ENCODE results near the gene SGIP1. TPM values are rescaled to one million over a fixed set of nuclear protein-coding genes. Genes with fewer than 3 reads are reported as not detected.
A peak's percentile ranks its signal among the peaks of the same experiment; 100 is the strongest.

The SGIP1 gene
- polyA plus RNA-seq, 1 of the 3 experiments (the other 2 are of a cell fraction), result 15.5 TPM

GRCh38 chr1:66527686-66528085, 6.3 kb upstream of the SGIP1 start:
- peak overlapping the region in 1 of 2 experiments; percentile 71; a peak in 2 of 4 replicates for H3K27ac ChIP-seq (ENCODE audit: low read depth in 2 of 2, low read length in 1 of 2)
- POLR2A ChIA-PET, result no interaction called here

GRCh38 chr1:66528580-66528979, 5.4 kb upstream of the SGIP1 start:
- Histone ChIP-seq H2AFZ (ENCODE audit: low read depth) (no peak overlapping the region), H3F3A (replicated peaks; ENCODE audit: insufficient read depth) (peaks cover 3% of the 10 kb centered on the region), H4K20me1 (ENCODE audit: insufficient read depth) (no peaks in the 10 kb centered on the region), H3K4me2 (no peak overlapping the region), H3K4me3 (ENCODE audit: low read depth in 2 of 2, low read length in 1 of 2) (no peak overlapping the region), H3K79me2 (ENCODE audit: insufficient read depth) (no peaks in the 10 kb centered on the region), H3K9me3 (no peaks in the 10 kb centered on the region), H3K27ac (ENCODE audit: low read depth in 2 of 2, low read length in 1 of 2) (peak overlapping the region in 1 of 2 experiments; percentile 71; a peak in 2 of 4 replicates), H3K4me1 (ENCODE audit: control insufficient read depth in 1 of 2, insufficient read depth in 2 of 2, low read depth in 1 of 2, low read length in 1 of 2) (peaks cover 3 to 17% of the 10 kb centered on the region in 2 experiments; a peak in 2 of 4 replicates), H3K9me2 (no peaks in the 10 kb centered on the region), H3K27me3 (ENCODE audit: insufficient read depth) (no peaks in the 10 kb centered on the region), H3K9ac (no peak overlapping the region), H3K36me3 (replicated peaks in 1 of 2; ENCODE audit: control insufficient read depth in 1 of 2, insufficient read depth in 2 of 2, low read length in 1 of 2) (no peaks in the 10 kb centered on the region)
- POLR2A ChIA-PET, result no interaction called here
- CTCF ChIA-PET, result interaction anchor here (0.6 to 1.6 kb wide), 4 partner anchors 15 to 197 kb away, joined by 3 to 13 read pairs (median 4); no protein-coding TSS in a partner anchor
- DNase-seq, result peak; percentile 17
- TF ChIP-seq RCOR1 (IDR thresholded peaks at IDR 0.05; ENCODE audit: low read length) (0 out of 2 replicates have a peak, but pooled peaks have one; percentile 49), EP300 (IDR thresholded peaks at IDR 0.05; ENCODE audit: borderline replicate concordance in 1 of 2, low read depth in 1 of 2, low read length in 1 of 2) (peak in 1 of 2 experiments; percentile 45; a peak in 1 of 4 replicates), MEF2A (IDR thresholded peaks at IDR 0.05; ENCODE audit: borderline replicate concordance, low read depth) (no peak), GATA2 (CRISPR knock-in tag; IDR thresholded peaks at IDR 0.05) (peak; percentile 72), MXI1 (IDR thresholded peaks at IDR 0.05; ENCODE audit: low read depth, low read length) (0 out of 2 replicates have a peak, but pooled peaks have one; percentile 3)
- 12% methylated on average over 1 of the region's 1 CpG for WGBS (ENCODE audit: low lambda C conversion rate)

More at GRCh38 chr1:66527686-66528085, 6.3 kb upstream of the SGIP1 start:
- CTCF ChIA-PET, result interaction anchor here (1.4 to 1.6 kb wide), 3 partner anchors 16 to 24 kb away, joined by 4 to 13 read pairs (median 4); no protein-coding TSS in a partner anchor
- DNase-seq, result no peak
- TF ChIP-seq TCF12 (IDR thresholded peaks at IDR 0.05) (peak; percentile 43; the same call in 1 of the 2 replicates), USF2 (IDR thresholded peaks at IDR 0.05; ENCODE audit: borderline replicate concordance, low read depth, low read length) (no peak), JUND (IDR thresholded peaks at IDR 0.05) (no peak)
- Histone ChIP-seq H2AFZ (ENCODE audit: low read depth) (no peak overlapping the region), H3K9me3 (no peaks in the 10 kb centered on the region), H3K4me1 (ENCODE audit: control insufficient read depth in 1 of 2, insufficient read depth in 2 of 2, low read depth in 1 of 2, low read length in 1 of 2) (peaks cover 0 to 9% of the 10 kb centered on the region in 2 experiments; a peak in 2 of 4 replicates), H4K20me1 (ENCODE audit: insufficient read depth) (no peaks in the 10 kb centered on the region), H3K4me3 (ENCODE audit: low read depth in 2 of 2, low read length in 1 of 2) (no peak overlapping the region), H3K36me3 (replicated peaks in 1 of 2; ENCODE audit: control insufficient read depth in 1 of 2, insufficient read depth in 2 of 2, low read length in 1 of 2) (no peaks in the 10 kb centered on the region), H3K27me3 (ENCODE audit: insufficient read depth) (no peaks in the 10 kb centered on the region), H3K4me2 (no peak overlapping the region), H3K79me2 (ENCODE audit: insufficient read depth) (no peaks in the 10 kb centered on the region), H3F3A (replicated peaks; ENCODE audit: insufficient read depth) (peaks cover 3% of the 10 kb centered on the region), H3K9ac (no peak overlapping the region), H3K9me2 (no peaks in the 10 kb centered on the region)
- 66% methylated on average over 2 of the region's 2 CpGs for WGBS (ENCODE audit: low lambda C conversion rate)

- H3K9ac ChIP-seq, result no peak overlapping the region
- peaks cover 31% of the 10 kb centered on the region for H3K79me2 ChIP-seq (ENCODE audit: insufficient read depth)
- no peak overlapping the region for H3K27ac ChIP-seq (ENCODE audit: low read depth in 2 of 2, low read length in 1 of 2)
- H2AFZ ChIP-seq (ENCODE audit: low read depth), result no peak overlapping the region; the same call in 1 of the 2 replicates
- no peaks in the 10 kb centered on the region for H3K9me3 ChIP-seq
- no peak for TF ChIP-seq FOSL2 (IDR thresholded peaks at IDR 0.05; ENCODE audit: borderline replicate concordance, low read depth)
- no peak for TF ChIP-seq SMC3 (IDR thresholded peaks at IDR 0.05; ENCODE audit: low read depth, low read length)
- TF ChIP-seq RFX5 (IDR thresholded peaks at IDR 0.05; ENCODE audit: low read length), result no peak
- TF ChIP-seq MEF2A (IDR thresholded peaks at IDR 0.05; ENCODE audit: borderline replicate concordance, low read depth), result no peak
- no peak for TF ChIP-seq FOXJ3 (CRISPR knock-in tag; IDR thresholded peaks at IDR 0.05)
- TF ChIP-seq TEAD4 (IDR thresholded peaks at IDR 0.05; ENCODE audit: borderline replicate concordance, insufficient read depth), result no peak
- TF ChIP-seq PBX3 (IDR thresholded peaks at IDR 0.05), result no peak
- no peak for TF ChIP-seq SIN3A (IDR thresholded peaks at IDR 0.05; ENCODE audit: borderline replicate concordance, low read depth, low read length)
- no peak for TF ChIP-seq FOXM1 (IDR thresholded peaks at IDR 0.05; ENCODE audit: low read depth)
- no peak for TF ChIP-seq TAF1 (IDR thresholded peaks at IDR 0.05; ENCODE audit: borderline replicate concordance, low read depth, low read length)
- no peak for TF ChIP-seq MXI1 (IDR thresholded peaks at IDR 0.05; ENCODE audit: low read depth, low read length)
- no peak for TF ChIP-seq CHD2 (IDR thresholded peaks at IDR 0.05; ENCODE audit: low read length, partially characterized antibody)
- H3F3A ChIP-seq (replicated peaks; ENCODE audit: insufficient read depth), result peaks cover 3% of the 10 kb centered on the region
- no peaks in the 10 kb centered on the region for H3K27me3 ChIP-seq (ENCODE audit: insufficient read depth)
- no peaks in the 10 kb centered on the region for H3K36me3 ChIP-seq (replicated peaks in 1 of 2; ENCODE audit: control insufficient read depth in 1 of 2, insufficient read depth in 2 of 2, low read length in 1 of 2)
- H3K4me1 ChIP-seq (ENCODE audit: control insufficient read depth in 1 of 2, insufficient read depth in 2 of 2, low read depth in 1 of 2, low read length in 1 of 2), result peaks cover 3 to 17% of the 10 kb centered on the region in 2 experiments; a peak in 2 of 4 replicates
- no peak overlapping the region for H3K4me3 ChIP-seq (ENCODE audit: low read depth in 2 of 2, low read length in 1 of 2)
- H3K4me2 ChIP-seq, result no peak overlapping the region
- DNase-seq, result no peak
- no peaks in the 10 kb centered on the region for H4K20me1 ChIP-seq (ENCODE audit: insufficient read depth)
- no peaks in the 10 kb centered on the region for H3K9me2 ChIP-seq
- 84% methylated on average over 1 of the region's 1 CpG for WGBS (ENCODE audit: low lambda C conversion rate)
- ChIA-PET POLR2A (no interaction called here), CTCF (interaction anchor here (1.2 to 1.4 kb wide), 2 partner anchors 193 to 278 kb away, joined by 4 to 5 read pairs; no protein-coding TSS in a partner anchor)
Measured at GRCh38 chr1:66532214-66532613, 1.7 kb upstream of the SGIP1 start.

All from SK-N-SH (cell line).